Fibroblast of lung (primary cell): Measurements from ENCODE around the gene CFL2.

Experiments used
- CTCF ChIP-seq, 2 donors: IDR thresholded peaks in 1 of 2; conservative IDR thresholded peaks in 1 of 2; 1 replicate in 1 of 2; 2 replicates in 1 of 2; pipeline ENCODE4 v1.5.1; 2011 to 2012; ENCODE audit warnings: low read length in 2 of 2, control low read depth in 1 of 2, inconsistent platforms in 1 of 2, low read depth in 1 of 2, mild to moderate bottlenecking in 1 of 2
- EZH2 ChIP-seq: IDR thresholded peaks from 2 replicates; pipeline ENCODE4 v1.5.1; 2012; ENCODE audit warnings: low read length, control low read depth, mild to moderate bottlenecking; ENCODE audit errors: missing control alignments

GRCh38 chr14:34678306-34678705, 36.1 kb downstream of the CFL2 start:
- TF ChIP-seq EZH2 (no peak), CTCF (conservative IDR thresholded peaks at IDR 0.05 in 1 of 2, IDR thresholded peaks at IDR 0.05 in 1 of 2; ENCODE audit: low read depth in 1 of 2, low read length in 2 of 2) (no peak)
